H1 (cell line): Measurements from ENCODE around the gene AKAP9. TPM values are rescaled to one million over a fixed set of nuclear protein-coding genes. Genes with fewer than 3 reads are reported as not detected.

Experiments used
- CTCF ChIA-PET: fragments of 300-600 bp; sonication (Branson Sonifier 250); formaldehyde crosslinking; loops from one replicate; lab custom pipeline; 2021; ENCODE audit not compliant: partially characterized antibody; lab: Charles Lee
- POLR2A ChIA-PET: fragments of 300-600 bp; sonication (Branson Sonifier 250); formaldehyde crosslinking; loops from one replicate; lab custom pipeline; 2021; ENCODE audit warnings: inconsistent platforms; ENCODE audit not compliant: partially characterized antibody; lab: Charles Lee
- DNase-seq, 2 experiments: peaks; one replicate each; pipeline versions ENCODE4 v3.0.0 to v3.0.0-alpha.2; 2010 to 2022; ENCODE audit warnings: low spot score in 2 of 2, low read depth in 1 of 2, mixed read lengths in 1 of 2
- FAIRE-seq: peaks from 2 replicates; lab custom pipeline; 2011; peaks lifted over from hg19 to GRCh38; lab: Jason Lieb, UNC
- H2AFZ ChIP-seq: 2 replicates; pipeline ENCODE4 v1.8.1; 2012; ENCODE audit warnings: low read length, inconsistent platforms
- H2AK5ac ChIP-seq: 2 replicates; pipeline ENCODE4 v1.6.1; 2013; ENCODE audit warnings: low read depth, low read length
- H2BK120ac ChIP-seq: replicated peaks from 2 replicates; pipeline ENCODE3; 2013; ENCODE audit warnings: low read depth, low read length, inconsistent platforms
- H2BK12ac ChIP-seq: 2 replicates; pipeline ENCODE4 v1.6.1; 2013; ENCODE audit warnings: low read depth, low read length
- H2BK15ac ChIP-seq: 2 replicates; pipeline ENCODE4 v1.6.1; 2013; ENCODE audit warnings: low read length
- H2BK20ac ChIP-seq: 2 replicates; pipeline ENCODE4 v1.6.1; 2013; ENCODE audit warnings: low read length
- H2BK5ac ChIP-seq: 2 replicates; pipeline ENCODE4 v1.6.1; 2013; ENCODE audit warnings: low read depth, low read length
- H3K14ac ChIP-seq: 2 replicates; pipeline ENCODE4 v1.6.1; 2013; ENCODE audit warnings: inconsistent platforms; ENCODE audit not compliant: insufficient read length
- H3K18ac ChIP-seq: 2 replicates; pipeline ENCODE4 v1.6.1; 2013; ENCODE audit warnings: low read length; ENCODE audit errors: extremely low read depth
- H3K23ac ChIP-seq: 2 replicates; pipeline ENCODE4 v1.6.1; 2013; ENCODE audit warnings: inconsistent platforms; ENCODE audit not compliant: insufficient read length
- H3K23me2 ChIP-seq: 2 replicates; pipeline ENCODE4 v1.6.1; 2013; ENCODE audit warnings: low read depth, low read length
- H3K27ac ChIP-seq: 2 replicates; pipeline ENCODE4 v1.6.1; 2011; ENCODE audit warnings: low read depth, low read length, inconsistent platforms
- H3K27me3 ChIP-seq, 4 experiments: replicated peaks in 1 of 4; 1 replicate in 1 of 4; 2 replicates in 3 of 4; pipeline versions ENCODE4 v1.6.1 to v1.8.1; 2011 to 2013; ENCODE audit warnings: low read length in 3 of 4, mild to moderate bottlenecking in 3 of 4, inconsistent platforms in 2 of 4, mixed read lengths in 2 of 4, moderate library complexity in 1 of 4; ENCODE audit not compliant: control insufficient read depth in 3 of 4, insufficient read depth in 3 of 4; ENCODE audit errors: extremely low read depth in 1 of 4
- H3K36me3 ChIP-seq, 4 experiments: 2 replicates each; pipeline versions ENCODE4 v1.6.1 to v1.8.1; 2011 to 2013; ENCODE audit warnings: mild to moderate bottlenecking in 4 of 4, low read length in 3 of 4, moderate library complexity in 2 of 4, control low read depth in 1 of 4, inconsistent platforms in 1 of 4; ENCODE audit not compliant: insufficient read depth in 4 of 4, control insufficient read depth in 2 of 4
- H3K4ac ChIP-seq: replicated peaks from 2 replicates; pipeline ENCODE3; 2013; ENCODE audit warnings: low read length, low read depth, mixed read lengths, inconsistent platforms; ENCODE audit not compliant: insufficient read length
- H3K4me1 ChIP-seq, 4 experiments: replicated peaks in 1 of 4; 1 replicate in 1 of 4; 2 replicates in 3 of 4; pipeline versions ENCODE4 v1.6.1 to v1.8.1; 2011 to 2013; ENCODE audit warnings: low read length in 3 of 4, inconsistent platforms in 2 of 4, mixed read lengths in 1 of 4; ENCODE audit not compliant: insufficient read depth in 4 of 4, control insufficient read depth in 3 of 4
- H3K4me2 ChIP-seq, 2 experiments: 2 replicates each; pipeline versions ENCODE4 v1.6.1 to v1.8.1; 2011 to 2013; ENCODE audit warnings: low read depth in 2 of 2, low read length in 2 of 2, control low read depth in 1 of 2, inconsistent platforms in 1 of 2, mild to moderate bottlenecking in 1 of 2; ENCODE audit not compliant: insufficient read depth in 1 of 2
- H3K4me3 ChIP-seq, 4 experiments: fragments of 200-600, 300-600 bp in 1 of 4; sonication (generic), shearing (Covaris generic), sonication (Bioruptor Twin) in 1 of 4; 2 replicates each; pipeline versions ENCODE4 v1.5.1 to v1.8.1; 2011 to 2016; ENCODE audit warnings: low read length in 4 of 4, low read depth in 3 of 4, control low read depth in 2 of 4, inconsistent platforms in 2 of 4, mild to moderate bottlenecking in 2 of 4, mixed read lengths in 1 of 4, moderate library complexity in 1 of 4; ENCODE audit not compliant: insufficient read depth in 2 of 4; ENCODE audit errors: extremely low read depth in 1 of 4
- H3K56ac ChIP-seq: replicated peaks from 2 replicates; pipeline ENCODE3; 2013; ENCODE audit warnings: low read depth, mild to moderate bottlenecking, mixed read lengths, low read length, inconsistent platforms; ENCODE audit not compliant: insufficient read length
- H3K79me1 ChIP-seq: 2 replicates; pipeline ENCODE4 v1.6.1; 2013; ENCODE audit warnings: low read depth, low read length, control low read depth
- H3K79me2 ChIP-seq, 2 experiments: 2 replicates each; pipeline versions ENCODE4 v1.6.1 to v1.8.1; 2012 to 2013; ENCODE audit warnings: low read length in 2 of 2, mild to moderate bottlenecking in 2 of 2, inconsistent platforms in 1 of 2; ENCODE audit not compliant: insufficient read depth in 2 of 2, control insufficient read depth in 1 of 2
- H3K9ac ChIP-seq, 4 experiments: replicated peaks in 1 of 4; 1 replicate in 1 of 4; 2 replicates in 3 of 4; pipeline versions ENCODE4 v1.6.1 to v1.8.1; 2011 to 2013; ENCODE audit warnings: low read depth in 3 of 4, low read length in 3 of 4, control low read depth in 2 of 4, mild to moderate bottlenecking in 2 of 4, moderate library complexity in 2 of 4, inconsistent platforms in 1 of 4; ENCODE audit errors: extremely low read depth in 1 of 4
- H3K9me3 ChIP-seq, 2 experiments: 2 replicates each; pipeline versions ENCODE4 v1.6.1 to v1.8.1; 2012 to 2013; ENCODE audit warnings: mild to moderate bottlenecking in 2 of 2, moderate library complexity in 2 of 2, control low read depth in 1 of 2, inconsistent platforms in 1 of 2, low read depth in 1 of 2, low read length in 1 of 2, mixed read lengths in 1 of 2; ENCODE audit not compliant: insufficient read depth in 2 of 2
- H4K20me1 ChIP-seq, 2 experiments: replicated peaks in 1 of 2; 2 replicates each; pipeline versions ENCODE3 to v1.8.1; 2011 to 2013; ENCODE audit warnings: inconsistent platforms in 2 of 2, low read length in 2 of 2, mild to moderate bottlenecking in 1 of 2; ENCODE audit not compliant: insufficient read depth in 2 of 2, control insufficient read depth in 1 of 2
- H4K5ac ChIP-seq: 2 replicates; pipeline ENCODE4 v1.6.1; 2013; ENCODE audit warnings: low read length, low read depth, mixed read lengths, inconsistent platforms; ENCODE audit not compliant: insufficient read length
- H4K8ac ChIP-seq: 2 replicates; pipeline ENCODE4 v1.8.0; 2013; ENCODE audit warnings: mild to moderate bottlenecking, moderate library complexity, low read length, inconsistent platforms; ENCODE audit not compliant: insufficient read depth; ENCODE audit errors: extremely low read depth
- H4K91ac ChIP-seq: replicated peaks from 2 replicates; pipeline ENCODE3; 2013; ENCODE audit warnings: low read length, mixed read lengths, inconsistent platforms; ENCODE audit not compliant: insufficient read length
- EZH2 ChIP-seq: fragments of 200-600 bp; sonication (generic); IDR thresholded peaks from 2 replicates; pipeline ENCODE4 v1.7.1; 2012; ENCODE audit warnings: low read depth, mild to moderate bottlenecking, moderate library complexity, low read length, inconsistent platforms; ENCODE audit not compliant: severe bottlenecking
- KDM4A ChIP-seq: IDR thresholded peaks from one replicate; pipeline ENCODE4 v1.7.1; 2012; ENCODE audit warnings: low read depth, mild to moderate bottlenecking, moderate library complexity, low read length, inconsistent platforms; ENCODE audit not compliant: severe bottlenecking
- WGBS, 2 experiments: shearing (Covaris generic) in 1 of 2; methylation state at CpG; one replicate each; pipeline versions ENCODE4 v1.1.6 to v1.1.7; 2013 to 2015; ENCODE audit warnings: low lambda C conversion rate in 2 of 2, mixed read lengths in 2 of 2, inconsistent platforms in 1 of 2, low coverage in 1 of 2, missing lambda C conversion rate in 1 of 2; ENCODE audit not compliant: insufficient replicate concordance in 2 of 2, insufficient coverage in 1 of 2, insufficient read length in 1 of 2; ENCODE audit errors: extremely low coverage in 1 of 2, missing lambda C conversion rate in 1 of 2; 5-methylcytosine and 5-hydroxymethylcytosine counted together
- polyA plus RNA-seq, 7 experiments: library from polyadenylated mRNA; depleted of rRNA in 3 of 7; stranded (reverse) in 5 of 7; unstranded in 2 of 7; fragments of >200 nt in 5 of 7; fragments of 200-250 nt in 2 of 7; gene quantifications; 1 replicate in 5 of 7; 2 replicates in 1 of 7; 4 replicates in 1 of 7; pipeline versions ENCODE4 v1.2.1 to v1.2.3, GENCODE V29; 2011 to 2013; ENCODE audit warnings: missing spikeins in 2 of 7, mixed read lengths in 2 of 7
- total RNA-seq: library from RNA; stranded (reverse); fragmentation: NEBNext Ultra II Directional; extraction: Animal tissue kit (Norgen Biotek cat#: 25700); gene quantifications from 2 replicates; pipeline ENCODE4 v1.2.1, GENCODE V29; 2021

The AKAP9 gene
- total and polyA plus RNA-seq, 2 of the 8 experiments (the other 6 are each of a cell fraction or from before 2014, with no cell fraction given): 6.2 to 26.3 TPM

DNA sequence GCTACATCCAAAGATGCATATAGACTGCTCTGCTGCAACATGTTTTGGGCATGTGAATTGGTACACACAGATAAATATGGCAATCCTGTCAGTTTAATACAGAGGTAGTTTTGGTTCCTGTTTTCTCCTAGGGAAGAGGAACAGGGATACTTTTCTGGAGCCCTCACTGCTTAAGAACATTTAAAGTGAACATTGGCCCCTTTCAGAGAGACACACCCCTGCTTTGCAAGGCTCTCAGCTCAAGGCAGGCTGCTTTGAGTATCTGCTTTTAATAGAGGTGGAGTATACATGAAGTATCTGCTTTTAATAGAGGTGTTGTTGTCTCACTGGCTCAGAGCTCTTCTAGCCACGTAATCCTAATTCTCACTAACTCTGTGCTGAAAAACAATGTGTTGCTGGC, 154.7 kb downstream of the AKAP9 start:
- H4K5ac ChIP-seq: no peak overlapping the region
- H3K79me2 ChIP-seq: no peaks in the 10 kb centered on the region
- no peak for FAIRE-seq
- H3K9ac ChIP-seq: no peak overlapping the region
- no peaks in the 10 kb centered on the region for H3K79me1 ChIP-seq
- no peak overlapping the region for H2BK12ac ChIP-seq
- H2BK5ac ChIP-seq: no peak overlapping the region
- H3K27me3 ChIP-seq: no peaks in the 10 kb centered on the region
- H3K4me3 ChIP-seq: no peak overlapping the region
- no peak overlapping the region for H4K91ac ChIP-seq
- H3K9me3 ChIP-seq: no peaks in the 10 kb centered on the region
- DNase-seq: no peak
- H3K4me2 ChIP-seq: no peak overlapping the region
- H3K23ac ChIP-seq: no peak overlapping the region
- no peak overlapping the region for H2BK20ac ChIP-seq
- H3K56ac ChIP-seq: no peak overlapping the region
- H3K36me3 ChIP-seq: peaks cover 5 to 25% (median 14%) of the 10 kb centered on the region in 4 experiments; a peak in 7 of 8 replicates
- WGBS, 2 experiments: 83% methylated on average over 1 of the region's 1 CpG; no CpG with 5 or more reads in 1 of the 2 experiments
- no peak overlapping the region for H3K18ac ChIP-seq
- H3K4me1 ChIP-seq: no peaks in the 10 kb centered on the region
- CTCF ChIA-PET: interaction anchor here (1.5 kb wide), 1 partner anchor 352 kb away, joined by 7 read pairs; the partner anchor contains the start of gene GATAD1
- H3K14ac ChIP-seq: no peak overlapping the region
- POLR2A ChIA-PET: no interaction called here
- no peak overlapping the region for H2AK5ac ChIP-seq
- H2AFZ ChIP-seq: no peak overlapping the region
- no peaks in the 10 kb centered on the region for H3K23me2 ChIP-seq
- no peak overlapping the region for H2BK15ac ChIP-seq
- H4K20me1 ChIP-seq: no peaks in the 10 kb centered on the region
- no peak overlapping the region for H2BK120ac ChIP-seq
- no peak overlapping the region for H3K4ac ChIP-seq
- H3K27ac ChIP-seq: no peak overlapping the region
- H4K8ac ChIP-seq: no peak overlapping the region
- TF ChIP-seq KDM4A (no peak), EZH2 (no peak)
